Measurements from ENCODE around the gene TAOK2. TPM values are rescaled to one million over a fixed set of nuclear protein-coding genes. Genes with fewer than 3 reads are reported as not detected.
A peak's percentile ranks its signal among the peaks of the same experiment; 100 is the strongest.

Gene TAOK2
- total RNA-seq, 2 donors from 2014 or later, result 43.8 to 97.4 TPM

- Histone ChIP-seq H3K27ac (no peak overlapping the region), H3K27me3 (replicated peaks; ENCODE audit: insufficient read depth) (peaks cover 13% of the 10 kb centered on the region), H3K36me3 (no peaks in the 10 kb centered on the region), H3K4me3 (no peak overlapping the region), H3K4me1 (replicated peaks) (no peaks in the 10 kb centered on the region), H3K9me3 (no peaks in the 10 kb centered on the region)
- DNase-seq (ENCODE audit: low spot score), result no peak
- no peak for TF ChIP-seq CTCF (IDR thresholded peaks at IDR 0.05)
- no peak for TF ChIP-seq POLR2AphosphoS5 (IDR thresholded peaks at IDR 0.05)
- TF ChIP-seq POLR2A (IDR thresholded peaks at IDR 0.05), result no peak
- intact Hi-C loops (cut with DNase I), result no loop called here
- 80% methylated on average over 34 of the region's 34 CpGs for WGBS
Observed at GRCh38 chr16:30006659-30007377, 33.1 kb downstream of the TAOK2 start.

- Histone ChIP-seq H3K36me3 (no peaks in the 10 kb centered on the region), H3K4me1 (replicated peaks) (no peaks in the 10 kb centered on the region), H3K27me3 (replicated peaks; ENCODE audit: insufficient read depth) (peaks cover 13% of the 10 kb centered on the region), H3K9me3 (no peaks in the 10 kb centered on the region), H3K4me3 (no peak overlapping the region), H3K27ac (no peak overlapping the region)
- intact Hi-C loops (cut with DNase I), result no loop called here
- TF ChIP-seq POLR2AphosphoS5 (IDR thresholded peaks at IDR 0.05) (no peak), CTCF (IDR thresholded peaks at IDR 0.05) (no peak), POLR2A (IDR thresholded peaks at IDR 0.05) (no peak)
- WGBS, result 72% methylated on average over 11 of the region's 11 CpGs
- DNase-seq (ENCODE audit: low spot score), result no peak
Observed at GRCh38 chr16:30007378-30007895, 33.8 kb downstream of the TAOK2 start.

GRCh38 chr16:30009085-30009862 is 35.6 kb downstream of the TAOK2 start:
- Histone ChIP-seq H3K9me3 (no peaks in the 10 kb centered on the region), H3K4me3 (no peak overlapping the region), H3K27me3 (replicated peaks; ENCODE audit: insufficient read depth) (peaks cover 13% of the 10 kb centered on the region), H3K36me3 (no peaks in the 10 kb centered on the region), H3K27ac (no peak overlapping the region), H3K4me1 (replicated peaks) (no peaks in the 10 kb centered on the region)
- intact Hi-C loops (cut with DNase I), result no loop called here
- TF ChIP-seq POLR2A (IDR thresholded peaks at IDR 0.05) (no peak), POLR2AphosphoS5 (IDR thresholded peaks at IDR 0.05) (no peak), CTCF (IDR thresholded peaks at IDR 0.05) (no peak)
- 50% methylated on average over 26 of the region's 26 CpGs for WGBS
- no peak for DNase-seq (ENCODE audit: low spot score)

GRCh38 chr16:30009990-30010843 is 36.5 kb downstream of the TAOK2 start:
- H3K36me3 ChIP-seq, result no peaks in the 10 kb centered on the region
- intact Hi-C loops (cut with DNase I), result no loop called here
- WGBS, result 11% methylated on average over 29 of the region's 34 CpGs
- H3K27me3 ChIP-seq (replicated peaks; ENCODE audit: insufficient read depth), result peaks cover 13% of the 10 kb centered on the region
- H3K4me3 ChIP-seq, result peak overlapping the region; percentile 14 to 32
- TF ChIP-seq POLR2A (IDR thresholded peaks at IDR 0.05), result no peak
- no peak for TF ChIP-seq POLR2AphosphoS5 (IDR thresholded peaks at IDR 0.05)
- no peak for TF ChIP-seq CTCF (IDR thresholded peaks at IDR 0.05)
- DNase-seq (ENCODE audit: low spot score), result no peak
- H3K4me1 ChIP-seq (replicated peaks), result no peaks in the 10 kb centered on the region
- H3K27ac ChIP-seq, result no peak overlapping the region
- H3K9me3 ChIP-seq, result no peaks in the 10 kb centered on the region
